GM19025 (cell line): ENCODE data around the gene GAS7.
A peak's percentile ranks its signal among the peaks of the same experiment; 100 is the strongest.

Source experiments
- ATAC-seq: cut with Tn5 transposase; IDR thresholded peaks from one replicate; pipeline ENCODE4 v1.9.1; 2021; ENCODE audit warnings: mild to moderate bottlenecking, low read depth, moderate library complexity; ENCODE audit not compliant: unreplicated experiment

Gene GAS7

DNA sequence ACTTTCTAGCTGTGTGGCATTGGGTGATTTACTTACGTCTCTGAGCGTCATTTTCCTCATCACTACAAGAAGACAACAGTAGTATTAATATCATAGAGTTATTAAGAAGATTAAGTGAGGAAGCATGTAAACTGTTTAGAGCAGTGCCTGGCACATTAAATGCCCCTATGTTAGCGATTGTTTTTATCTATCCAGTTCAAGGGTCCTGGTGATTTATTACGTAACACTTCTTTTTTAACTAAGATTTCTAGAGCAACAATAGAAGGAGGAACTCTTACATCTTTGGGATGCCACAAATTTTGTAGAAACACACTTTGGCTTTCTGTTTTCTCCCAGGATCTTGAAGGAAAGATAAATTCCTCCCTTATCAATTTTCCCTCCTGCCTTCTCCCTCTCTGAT is 3.3 kb upstream of the GAS7 start:
- ATAC-seq: no peak

DNA sequence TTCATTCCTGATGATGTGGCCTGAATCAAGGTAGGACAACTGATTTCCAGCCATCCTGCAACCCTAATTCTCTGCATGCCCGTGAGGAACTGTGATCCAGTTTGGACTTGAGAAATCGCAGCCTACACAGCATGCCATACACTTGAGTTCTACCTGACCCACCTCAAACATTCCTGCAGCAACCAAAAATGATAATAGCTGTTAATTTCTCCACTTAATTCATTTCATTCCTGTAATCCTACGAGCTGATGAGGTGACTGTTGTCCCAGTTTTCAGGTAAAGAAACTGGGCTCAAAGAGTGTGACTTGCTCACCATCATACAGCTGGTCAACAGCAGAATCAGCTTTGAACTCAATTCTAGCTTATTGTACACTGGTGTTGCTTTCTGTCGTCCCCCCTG is 2.2 kb upstream of the GAS7 start:
- no peak for ATAC-seq

DNA sequence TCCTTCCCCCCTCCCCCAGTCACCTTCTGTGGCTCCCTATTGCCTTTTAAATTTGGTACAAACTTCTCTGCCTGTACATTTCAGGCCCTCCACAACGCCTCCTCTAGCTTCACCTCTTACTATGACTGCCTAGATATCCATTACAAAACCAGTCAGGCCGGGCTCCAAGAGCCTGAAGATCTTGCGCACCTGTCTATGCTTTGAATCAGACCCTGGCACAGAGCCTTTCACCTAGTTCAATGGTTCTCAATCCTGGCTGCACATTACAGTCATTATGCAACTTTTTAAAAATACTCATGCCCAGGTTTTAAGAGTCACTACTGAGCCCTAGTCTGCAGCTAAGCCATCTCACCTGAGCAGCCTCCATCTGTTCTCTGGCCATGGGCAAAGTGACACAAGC is 1.6 kb upstream of the GAS7 start:
- no peak for ATAC-seq

DNA sequence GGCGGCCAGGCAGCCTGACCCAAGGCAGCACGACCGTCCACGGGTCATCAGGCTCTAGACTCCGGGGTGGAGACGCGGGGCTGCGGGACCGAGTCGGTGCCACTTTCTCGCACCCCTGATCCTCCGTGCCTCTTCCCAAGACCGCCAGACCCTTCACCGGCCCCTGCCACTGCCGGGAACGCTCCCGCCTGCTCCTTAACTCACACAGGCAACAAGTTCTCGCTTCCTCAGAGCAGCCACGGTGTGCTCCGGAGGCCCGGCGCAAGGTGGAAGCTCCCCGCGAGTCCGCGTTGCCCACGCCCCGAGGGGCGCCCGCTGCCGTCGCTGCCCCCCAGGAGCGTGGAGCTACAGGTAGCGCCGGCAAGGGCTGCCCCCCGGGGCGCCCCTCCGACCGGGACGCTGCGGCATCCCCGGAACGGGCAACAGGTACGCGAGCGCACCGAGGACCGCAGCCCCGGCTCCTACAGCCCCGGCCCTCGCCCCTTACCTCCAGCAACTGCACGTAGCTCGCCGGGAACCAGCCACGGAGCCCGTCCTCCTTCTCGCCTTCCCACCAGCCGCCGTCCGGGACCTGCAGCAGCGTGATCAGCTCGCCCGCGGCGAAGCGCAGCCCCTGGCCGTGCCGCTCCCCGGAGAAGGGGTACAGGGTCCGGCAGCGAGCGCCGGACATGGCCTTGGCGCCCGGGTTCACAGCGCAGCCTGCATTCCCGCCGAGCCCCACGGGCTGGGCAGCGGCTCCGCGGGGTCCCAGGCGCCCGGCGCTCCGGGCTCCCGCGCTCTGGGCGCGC is 491 bp downstream of the GAS7 start:
- ATAC-seq: peak; percentile 14

DNA sequence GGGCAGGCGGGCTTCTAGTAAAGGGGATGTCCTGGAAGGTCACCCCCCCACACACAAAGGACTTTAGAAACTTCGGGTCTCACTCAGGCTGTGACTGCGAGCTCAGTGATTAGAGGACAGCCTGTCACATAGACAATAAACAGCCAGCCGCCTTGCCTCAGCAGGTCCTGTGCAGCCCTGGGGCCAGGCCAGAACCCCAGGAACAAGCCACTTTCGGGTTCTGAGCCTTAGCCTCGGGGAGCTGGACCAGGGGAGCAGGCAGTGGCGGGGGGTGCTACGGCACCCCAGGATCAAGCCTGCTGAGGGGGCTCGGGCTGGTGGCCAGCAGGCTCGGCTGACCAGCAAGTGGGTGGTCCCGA is 1.1 kb downstream of the GAS7 start:
- no peak for ATAC-seq

DNA sequence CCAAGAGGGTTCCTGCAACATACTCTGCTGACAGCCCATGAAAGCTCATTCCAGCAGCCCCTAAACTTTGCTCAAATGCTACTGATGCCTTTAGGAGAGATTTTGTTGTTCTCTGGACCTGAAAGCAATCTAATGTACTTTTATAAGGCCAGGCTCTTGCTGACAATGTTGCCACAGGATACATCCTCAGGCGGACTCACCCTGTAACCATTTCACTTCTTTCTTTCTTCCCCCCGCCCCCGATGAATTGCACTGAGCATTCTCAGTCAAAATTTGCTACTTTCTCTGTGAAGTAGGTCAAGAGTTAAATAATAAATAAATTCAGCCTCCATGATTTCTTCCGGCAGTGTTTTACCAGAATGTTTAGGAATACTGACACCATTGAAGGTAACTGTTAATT is 1.5 kb downstream of the GAS7 start:
- ATAC-seq: no peak

DNA sequence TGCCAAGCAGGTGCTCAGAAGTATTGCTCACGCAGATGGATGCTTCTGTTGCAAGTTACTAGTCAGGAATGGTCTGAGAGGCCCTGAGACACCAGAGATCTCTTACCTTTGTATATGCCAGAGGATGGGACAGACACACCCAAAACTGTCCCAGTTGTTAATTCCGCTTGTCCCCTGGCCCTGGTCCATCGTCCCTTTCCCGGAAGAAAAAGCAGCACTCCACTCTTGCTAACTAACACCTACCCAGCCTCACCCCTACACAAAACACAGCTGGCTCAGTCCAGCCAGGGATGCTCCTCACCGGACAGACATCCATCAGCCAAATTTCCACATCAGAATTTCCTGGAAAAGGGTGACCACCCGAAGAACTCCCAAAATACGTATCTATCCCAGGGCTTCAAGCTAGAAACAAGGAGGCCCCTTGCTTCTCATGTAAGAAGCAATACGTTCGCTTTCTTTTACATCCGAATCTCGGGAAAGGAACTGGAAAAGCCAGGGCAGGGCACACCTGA is 2.0 kb downstream of the GAS7 start:
- ATAC-seq: no peak

DNA sequence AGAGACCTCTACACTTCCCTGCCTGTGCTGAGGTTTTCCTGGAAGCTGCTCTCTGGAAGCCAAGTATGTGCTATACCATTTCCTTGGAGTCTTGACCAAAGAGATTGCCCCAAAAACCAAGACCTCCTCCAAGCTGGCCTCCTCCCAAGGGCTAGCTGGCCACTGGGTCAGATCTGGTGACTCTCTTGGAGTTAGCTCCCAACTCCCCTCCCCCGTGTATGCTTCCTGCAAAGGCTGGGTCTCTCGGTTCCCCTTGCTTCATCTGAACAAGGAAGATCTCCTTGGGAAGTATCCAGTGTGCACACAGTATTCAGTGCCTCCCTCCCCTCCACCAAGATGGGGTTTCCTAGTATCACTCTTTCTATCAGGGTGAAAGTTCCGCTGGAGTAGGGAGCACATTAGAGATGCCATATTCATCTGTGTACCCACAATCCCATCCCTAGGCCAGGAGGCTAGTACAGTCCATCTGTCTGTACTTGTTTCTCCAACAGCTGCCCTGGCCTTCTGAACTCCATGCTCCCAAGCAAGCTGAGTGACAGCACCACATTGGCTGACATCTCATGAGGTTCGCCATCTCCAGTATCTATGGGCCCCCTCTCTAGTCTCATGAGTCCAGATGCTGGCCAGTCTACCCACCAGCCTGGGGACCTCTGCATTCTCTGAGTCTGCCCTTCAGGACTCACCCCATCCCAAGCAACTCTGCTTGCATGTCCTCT is 3.2 kb downstream of the GAS7 start:
- no peak for ATAC-seq

DNA sequence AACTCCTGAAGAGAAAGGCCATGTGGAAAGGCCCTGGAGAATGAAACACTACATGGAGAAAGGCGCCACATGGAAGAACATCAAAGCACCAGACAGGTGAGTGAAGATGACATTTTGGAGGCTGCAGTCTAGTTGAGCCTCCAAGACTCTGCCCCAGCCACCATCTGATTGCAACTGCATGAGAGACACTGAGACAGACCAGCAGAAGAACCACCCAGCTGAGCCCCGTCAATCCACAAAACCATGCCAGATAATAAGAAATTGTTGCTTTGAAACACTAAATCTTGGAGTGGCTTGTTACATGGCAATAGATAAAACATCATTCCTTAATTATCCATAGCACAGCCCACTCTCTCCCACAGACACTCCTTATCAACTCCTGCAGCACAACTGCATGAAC is 4.8 kb downstream of the GAS7 start:
- ATAC-seq: no peak

DNA sequence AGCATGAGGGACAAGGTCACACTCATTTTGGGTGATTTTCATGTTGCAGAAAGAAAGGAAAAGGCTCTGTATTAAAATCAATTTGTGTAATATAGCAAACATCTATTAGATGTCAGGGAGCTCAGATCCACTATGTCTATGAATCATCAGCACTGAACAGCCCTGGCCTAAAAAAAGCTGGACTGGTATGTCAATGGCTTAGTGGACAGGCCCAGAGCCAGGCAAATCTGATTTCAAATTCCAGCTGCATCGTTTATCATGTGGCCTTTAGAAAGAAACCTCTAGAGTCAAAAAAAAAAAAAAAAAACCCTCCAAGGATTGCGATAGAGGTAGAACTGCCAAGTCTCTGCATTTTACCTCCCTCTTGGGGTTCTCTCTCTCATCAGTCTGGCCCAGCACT is 5.4 kb downstream of the GAS7 start:
- no peak for ATAC-seq

DNA sequence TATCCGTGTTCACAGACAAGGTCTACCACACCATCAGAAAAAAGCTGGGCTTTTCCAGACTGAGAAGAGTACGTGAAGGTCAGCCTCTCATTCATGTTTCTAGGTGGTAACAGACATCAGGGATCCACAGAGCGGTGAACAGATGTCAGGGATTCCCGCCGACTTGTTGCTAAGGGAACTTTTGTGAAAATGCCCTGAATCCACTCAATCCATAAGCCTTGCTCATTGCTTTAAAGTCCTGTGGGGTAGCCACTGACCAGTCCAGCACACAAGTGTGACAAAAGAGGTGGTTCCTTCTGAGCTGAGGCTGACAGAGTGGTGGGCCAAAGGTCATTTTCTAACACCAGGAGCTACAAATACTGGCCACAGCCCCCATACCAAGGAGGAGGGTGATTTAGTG is 5.9 kb downstream of the GAS7 start:
- no peak for ATAC-seq

GRCh38 chr17:10187456-10187855 is 10.9 kb downstream of the GAS7 start:
- ATAC-seq: no peak

DNA sequence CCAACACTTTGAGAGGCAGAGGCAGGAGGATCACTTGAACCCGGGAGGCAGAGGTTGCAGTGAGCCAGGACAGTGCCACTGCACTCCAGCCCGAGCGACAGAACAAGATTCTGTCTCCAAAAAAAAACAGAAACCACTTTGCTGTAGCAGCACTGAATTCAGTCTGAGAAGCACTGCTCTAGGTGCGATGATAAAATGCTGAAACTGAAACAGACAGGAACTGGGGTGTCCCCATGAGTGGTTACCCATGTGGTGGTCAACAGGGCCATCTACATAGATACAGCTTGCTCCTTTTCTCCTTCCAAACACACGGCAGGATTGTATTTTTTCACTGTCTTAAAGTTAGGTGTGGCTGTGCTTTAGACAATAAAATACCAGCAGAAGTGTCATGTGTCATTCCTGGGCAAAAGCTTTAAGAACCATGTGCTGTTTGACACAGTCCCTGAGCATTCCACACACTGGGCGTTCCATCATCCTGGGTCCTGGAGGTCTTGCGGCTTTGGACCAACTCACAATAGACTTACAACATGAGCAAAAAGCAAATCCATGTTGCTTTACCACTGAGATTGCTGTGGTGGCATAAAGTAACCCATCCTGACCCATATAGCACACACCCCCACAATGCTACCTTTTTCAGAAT is 11.5 kb downstream of the GAS7 start:
- ATAC-seq: no peak

- ATAC-seq: no peak
Measured at GRCh38 chr17:10183931-10184930, 14.2 kb downstream of the GAS7 start.

- ATAC-seq: no peak
Measured at GRCh38 chr17:10182785-10183184, 15.6 kb downstream of the GAS7 start.

DNA sequence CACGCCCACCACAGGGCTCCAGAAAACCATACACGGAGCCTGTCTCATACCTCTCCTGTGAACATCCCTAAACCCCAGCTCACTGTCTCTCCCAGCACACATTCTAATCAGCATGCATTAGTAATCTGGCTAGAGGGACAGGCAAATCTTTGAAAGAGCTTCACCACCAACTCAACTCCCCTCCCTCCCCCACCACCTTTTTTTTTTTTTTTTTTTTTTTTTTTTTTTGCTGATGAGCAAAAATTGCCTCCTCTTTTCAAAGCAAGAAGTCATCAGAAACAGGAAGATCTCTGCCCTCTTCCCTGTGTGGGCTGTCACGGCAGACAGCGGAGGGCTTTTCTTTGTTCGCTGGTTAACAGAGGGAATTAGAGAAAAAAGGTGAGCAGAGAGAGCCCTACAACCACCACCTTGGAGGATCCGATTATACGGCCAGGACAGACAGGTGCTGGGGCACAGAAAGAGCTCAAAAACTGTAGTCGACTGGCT is 19.9 kb downstream of the GAS7 start:
- no peak for ATAC-seq

GRCh38 chr17:10177913-10178505 is 20.4 kb downstream of the GAS7 start:
- no peak for ATAC-seq

DNA sequence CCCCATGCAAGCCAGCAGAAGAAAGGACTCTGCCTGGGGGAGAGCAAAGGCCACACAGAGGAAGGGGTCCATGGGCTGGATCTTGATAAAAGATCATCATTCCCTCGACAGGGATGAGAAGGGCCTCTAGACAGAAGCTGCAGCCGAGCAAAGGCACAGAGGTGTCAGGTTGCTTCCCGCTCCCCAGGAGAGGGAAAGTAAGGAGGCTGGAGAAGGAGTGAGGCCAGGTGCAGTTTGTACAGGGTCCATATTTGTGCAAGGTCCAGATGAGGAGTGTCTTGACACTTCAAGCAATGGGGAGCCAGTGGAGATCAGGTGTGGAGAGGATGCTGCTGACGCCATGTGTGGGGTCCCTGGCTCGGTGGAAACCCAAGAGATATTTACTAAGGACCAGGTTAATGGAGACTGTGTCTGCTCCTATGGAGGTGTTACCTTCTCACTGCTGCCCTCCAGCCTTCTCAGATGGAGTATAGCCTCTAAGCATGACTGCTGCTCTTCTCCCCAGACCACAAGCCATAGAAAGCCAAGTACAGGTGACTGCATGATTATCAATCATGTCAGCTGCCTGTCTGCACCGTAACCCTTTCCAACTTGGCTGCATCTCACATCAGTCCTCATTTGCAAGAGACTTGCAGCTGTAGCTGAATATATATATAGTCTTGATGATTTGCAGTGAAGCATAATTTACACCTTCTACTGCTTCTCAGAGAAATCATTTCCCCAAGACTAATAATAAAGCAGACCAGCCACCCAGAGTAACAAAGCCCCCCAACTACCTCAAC is 21.1 kb downstream of the GAS7 start:
- no peak for ATAC-seq

DNA sequence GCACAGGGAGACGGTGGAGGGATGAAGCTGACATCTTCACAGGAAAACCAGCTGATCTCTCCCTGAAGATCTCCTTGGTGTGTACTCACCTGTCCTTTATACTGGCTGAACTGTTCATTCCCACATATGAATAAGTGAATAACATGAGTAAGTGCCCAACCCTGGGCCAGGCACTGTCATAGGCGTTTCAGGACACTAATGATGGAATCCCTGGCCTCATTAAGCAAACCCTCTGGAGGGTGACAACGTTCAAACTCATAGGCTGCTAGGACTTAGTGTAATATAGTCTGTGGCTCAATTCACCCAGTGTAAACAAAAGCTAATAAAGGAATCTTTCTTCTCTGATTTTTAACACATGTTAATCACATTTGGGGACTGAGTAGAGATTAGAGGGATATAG is 24.5 kb downstream of the GAS7 start:
- ATAC-seq: no peak
